Measurements from ENCODE around the gene EFCAB14.

DNA sequence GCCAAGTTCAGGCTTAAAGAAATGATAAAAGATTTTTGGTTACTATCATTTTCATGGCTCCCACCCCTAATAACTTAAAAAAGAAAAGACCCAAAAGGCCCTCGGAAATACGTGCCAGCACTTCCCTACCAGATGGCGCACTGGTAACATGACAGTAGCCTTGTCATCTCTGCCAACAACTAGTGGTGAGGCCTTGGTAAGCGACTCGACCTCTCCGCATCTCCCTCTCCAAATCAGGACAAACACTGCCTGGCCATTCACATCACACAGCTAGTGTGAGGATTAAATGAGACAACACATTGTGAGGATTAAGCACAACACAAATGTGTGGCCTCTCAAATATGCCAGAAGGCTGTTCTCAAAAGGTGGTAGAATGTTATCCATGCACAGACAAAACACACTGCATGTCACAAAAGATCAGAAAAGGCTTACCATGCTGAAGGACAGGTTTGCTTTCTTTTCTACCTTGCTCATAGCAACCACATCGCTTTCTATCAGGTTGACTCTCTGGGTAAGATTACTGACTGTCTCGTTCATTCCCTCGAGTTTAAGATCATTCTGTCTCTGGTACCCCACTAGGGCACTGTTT is 30.9 kb downstream of the EFCAB14 start:
- TF ChIP-seq, protein P1, sequence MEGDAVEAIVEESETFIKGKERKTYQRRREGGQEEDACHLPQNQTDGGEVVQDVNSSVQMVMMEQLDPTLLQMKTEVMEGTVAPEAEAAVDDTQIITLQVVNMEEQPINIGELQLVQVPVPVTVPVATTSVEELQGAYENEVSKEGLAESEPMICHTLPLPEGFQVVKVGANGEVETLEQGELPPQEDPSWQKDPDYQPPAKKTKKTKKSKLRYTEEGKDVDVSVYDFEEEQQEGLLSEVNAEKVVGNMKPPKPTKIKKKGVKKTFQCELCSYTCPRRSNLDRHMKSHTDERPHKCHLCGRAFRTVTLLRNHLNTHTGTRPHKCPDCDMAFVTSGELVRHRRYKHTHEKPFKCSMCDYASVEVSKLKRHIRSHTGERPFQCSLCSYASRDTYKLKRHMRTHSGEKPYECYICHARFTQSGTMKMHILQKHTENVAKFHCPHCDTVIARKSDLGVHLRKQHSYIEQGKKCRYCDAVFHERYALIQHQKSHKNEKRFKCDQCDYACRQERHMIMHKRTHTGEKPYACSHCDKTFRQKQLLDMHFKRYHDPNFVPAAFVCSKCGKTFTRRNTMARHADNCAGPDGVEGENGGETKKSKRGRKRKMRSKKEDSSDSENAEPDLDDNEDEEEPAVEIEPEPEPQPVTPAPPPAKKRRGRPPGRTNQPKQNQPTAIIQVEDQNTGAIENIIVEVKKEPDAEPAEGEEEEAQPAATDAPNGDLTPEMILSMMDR (IDR thresholded peaks at IDR 0.05 in 4 of 5, conservative IDR thresholded peaks at IDR 0.05 in 1 of 5): no peak
- TF ChIP-seq POLR2A (IDR thresholded peaks at IDR 0.05): no peak

Data from gastrocnemius medialis (tissue), 4 donors.